ENCODE results near the gene HOMEZ. TPM values are rescaled to one million over a fixed set of nuclear protein-coding genes. Genes with fewer than 3 reads are reported as not detected.

HOMEZ gene
- polyA plus RNA-seq, 1 of the 3 experiments (the other 2 are of a cell fraction): 7.7 TPM

DNA sequence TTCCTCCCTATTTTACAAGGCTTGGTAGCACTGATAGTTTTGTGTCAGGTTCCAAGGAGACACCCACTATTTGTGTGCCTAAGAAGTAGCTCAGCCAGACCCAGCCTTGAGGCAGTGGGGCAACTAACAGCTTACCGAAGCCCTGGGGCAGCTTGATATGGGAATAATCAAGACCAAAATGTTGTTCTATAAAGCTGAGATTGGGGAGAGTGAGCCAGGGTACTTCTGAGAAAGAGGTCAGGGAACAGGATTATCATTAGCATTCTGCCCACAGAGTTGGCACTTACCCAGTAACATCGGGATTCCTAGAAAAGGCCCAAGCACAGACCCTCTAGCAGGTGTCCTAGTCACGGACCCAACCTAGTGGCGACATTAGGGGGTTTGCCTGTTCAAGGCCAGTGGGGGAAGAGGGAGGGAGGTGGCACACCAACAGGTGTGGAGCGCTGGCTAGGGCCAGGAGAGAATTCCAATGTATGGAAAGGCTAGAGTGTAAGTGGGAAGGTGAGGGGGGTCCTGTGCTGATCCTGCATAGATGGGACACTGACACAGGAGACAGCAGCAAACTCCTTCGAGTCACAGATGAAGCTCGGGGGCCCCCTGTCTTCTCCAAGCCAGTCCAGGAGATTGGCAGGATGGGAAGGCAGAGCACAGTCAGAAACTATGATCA, 11.8 kb upstream of the HOMEZ start:
- no peak overlapping the region for H3K4me3 ChIP-seq (ENCODE audit: low read depth in 2 of 2, low read length in 1 of 2)
- 94% methylated on average over 7 of the region's 7 CpGs for WGBS (ENCODE audit: low lambda C conversion rate)
- H3K79me2 ChIP-seq (ENCODE audit: insufficient read depth): peaks cover 6% of the 10 kb centered on the region; the same call in 1 of the 2 replicates
- POLR2A ChIA-PET: no interaction called here
- no peaks in the 10 kb centered on the region for H4K20me1 ChIP-seq (ENCODE audit: insufficient read depth)
- H3K9ac ChIP-seq: no peak overlapping the region
- CTCF ChIA-PET: interaction anchor here (0.9 to 2.2 kb wide), 4 partner anchors 8 to 38 kb away, joined by 3 to 9 read pairs (median 5); no protein-coding TSS in a partner anchor
- H3K9me3 ChIP-seq: no peaks in the 10 kb centered on the region
- no peak for DNase-seq
- H3F3A ChIP-seq (replicated peaks; ENCODE audit: insufficient read depth): peaks cover 16% of the 10 kb centered on the region
- TF ChIP-seq, protein P1, sequence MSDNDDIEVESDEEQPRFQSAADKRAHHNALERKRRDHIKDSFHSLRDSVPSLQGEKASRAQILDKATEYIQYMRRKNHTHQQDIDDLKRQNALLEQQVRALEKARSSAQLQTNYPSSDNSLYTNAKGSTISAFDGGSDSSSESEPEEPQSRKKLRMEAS (IDR thresholded peaks at IDR 0.05; ENCODE audit: low read depth): no peak
- TF ChIP-seq NRF1 (IDR thresholded peaks at IDR 0.05; ENCODE audit: low read depth, low read length): no peak
- no peak for TF ChIP-seq MEF2A (IDR thresholded peaks at IDR 0.05; ENCODE audit: borderline replicate concordance, low read depth)
- no peak for TF ChIP-seq SMC3 (IDR thresholded peaks at IDR 0.05; ENCODE audit: low read depth, low read length)
- TF ChIP-seq CHD2 (IDR thresholded peaks at IDR 0.05; ENCODE audit: low read length, partially characterized antibody): no peak
- TF ChIP-seq IRF3 (IDR thresholded peaks at IDR 0.05; ENCODE audit: low read depth, low read length): no peak
- TF ChIP-seq FOXM1 (IDR thresholded peaks at IDR 0.05; ENCODE audit: low read depth): no peak
- TF ChIP-seq NFIC (IDR thresholded peaks at IDR 0.05; ENCODE audit: borderline replicate concordance): no peak
- no peak for TF ChIP-seq MXI1 (IDR thresholded peaks at IDR 0.05; ENCODE audit: low read depth, low read length)
- TF ChIP-seq EP300 (IDR thresholded peaks at IDR 0.05; ENCODE audit: borderline replicate concordance in 1 of 2, low read depth in 1 of 2, low read length in 1 of 2): no peak
- TF ChIP-seq YY1 (IDR thresholded peaks at IDR 0.05; ENCODE audit: low read depth): no peak
- no peak for TF ChIP-seq RXRA (IDR thresholded peaks at IDR 0.05; ENCODE audit: borderline replicate concordance, low read depth)
- TF ChIP-seq TEAD4 (IDR thresholded peaks at IDR 0.05; ENCODE audit: borderline replicate concordance, insufficient read depth): no peak
- TF ChIP-seq, protein P2, sequence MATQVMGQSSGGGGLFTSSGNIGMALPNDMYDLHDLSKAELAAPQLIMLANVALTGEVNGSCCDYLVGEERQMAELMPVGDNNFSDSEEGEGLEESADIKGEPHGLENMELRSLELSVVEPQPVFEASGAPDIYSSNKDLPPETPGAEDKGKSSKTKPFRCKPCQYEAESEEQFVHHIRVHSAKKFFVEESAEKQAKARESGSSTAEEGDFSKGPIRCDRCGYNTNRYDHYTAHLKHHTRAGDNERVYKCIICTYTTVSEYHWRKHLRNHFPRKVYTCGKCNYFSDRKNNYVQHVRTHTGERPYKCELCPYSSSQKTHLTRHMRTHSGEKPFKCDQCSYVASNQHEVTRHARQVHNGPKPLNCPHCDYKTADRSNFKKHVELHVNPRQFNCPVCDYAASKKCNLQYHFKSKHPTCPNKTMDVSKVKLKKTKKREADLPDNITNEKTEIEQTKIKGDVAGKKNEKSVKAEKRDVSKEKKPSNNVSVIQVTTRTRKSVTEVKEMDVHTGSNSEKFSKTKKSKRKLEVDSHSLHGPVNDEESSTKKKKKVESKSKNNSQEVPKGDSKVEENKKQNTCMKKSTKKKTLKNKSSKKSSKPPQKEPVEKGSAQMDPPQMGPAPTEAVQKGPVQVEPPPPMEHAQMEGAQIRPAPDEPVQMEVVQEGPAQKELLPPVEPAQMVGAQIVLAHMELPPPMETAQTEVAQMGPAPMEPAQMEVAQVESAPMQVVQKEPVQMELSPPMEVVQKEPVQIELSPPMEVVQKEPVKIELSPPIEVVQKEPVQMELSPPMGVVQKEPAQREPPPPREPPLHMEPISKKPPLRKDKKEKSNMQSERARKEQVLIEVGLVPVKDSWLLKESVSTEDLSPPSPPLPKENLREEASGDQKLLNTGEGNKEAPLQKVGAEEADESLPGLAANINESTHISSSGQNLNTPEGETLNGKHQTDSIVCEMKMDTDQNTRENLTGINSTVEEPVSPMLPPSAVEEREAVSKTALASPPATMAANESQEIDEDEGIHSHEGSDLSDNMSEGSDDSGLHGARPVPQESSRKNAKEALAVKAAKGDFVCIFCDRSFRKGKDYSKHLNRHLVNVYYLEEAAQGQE (IDR thresholded peaks at IDR 0.05; ENCODE audit: low read depth, low read length): no peak
- no peak for TF ChIP-seq TCF12 (IDR thresholded peaks at IDR 0.05)
- no peak for TF ChIP-seq JUND (IDR thresholded peaks at IDR 0.05)
- no peak for TF ChIP-seq GABPA (IDR thresholded peaks at IDR 0.05; ENCODE audit: low read depth)
- TF ChIP-seq FOXJ3 (CRISPR knock-in tag; IDR thresholded peaks at IDR 0.05): no peak
- no peak for TF ChIP-seq RFX5 (IDR thresholded peaks at IDR 0.05; ENCODE audit: low read length)
- H3K4me1 ChIP-seq (ENCODE audit: control insufficient read depth in 1 of 2, insufficient read depth in 2 of 2, low read depth in 1 of 2, low read length in 1 of 2): peaks cover 13 to 17% of the 10 kb centered on the region in 2 experiments; a peak in 3 of 4 replicates
- no peaks in the 10 kb centered on the region for H3K9me2 ChIP-seq
- H3K36me3 ChIP-seq (replicated peaks in 1 of 2; ENCODE audit: control insufficient read depth in 1 of 2, insufficient read depth in 2 of 2, low read length in 1 of 2): peaks cover 0 to 3% of the 10 kb centered on the region in 2 experiments
- H3K4me2 ChIP-seq: no peak overlapping the region
- no peak overlapping the region for H2AFZ ChIP-seq (ENCODE audit: low read depth)
- no peaks in the 10 kb centered on the region for H3K27me3 ChIP-seq (ENCODE audit: insufficient read depth)
- H3K27ac ChIP-seq (ENCODE audit: low read depth in 2 of 2, low read length in 1 of 2): 0 out of 4 replicates have a peak overlapping the region, but pooled peaks of 1 of the 2 experiments have one; percentile 31
